Breast epithelium (tissue), 4 donors: ENCODE data around the gene COMT. TPM values are rescaled to one million over a fixed set of nuclear protein-coding genes. Genes with fewer than 3 reads are reported as not detected.

Experiments
- DNase-seq, 2 donors: peaks; one replicate each; pipeline ENCODE4 v3.0.0-alpha.2; 2019; ENCODE audit warnings: low spot score in 2 of 2
- H3K27ac ChIP-seq, 2 donors: fragments of 200-600 bp; sonication (generic) in 1 of 2; one replicate each; pipeline ENCODE4 v1.5.1; 2016 to 2019; ENCODE audit warnings: mild to moderate bottlenecking in 1 of 2
- H3K27me3 ChIP-seq, 2 donors: fragments of 200-600 bp; sonication (generic) in 1 of 2; one replicate each; pipeline versions ENCODE4 v1.5.1 to v1.6.0; 2017 to 2019; ENCODE audit warnings: control low read depth in 1 of 2, mild to moderate bottlenecking in 1 of 2
- H3K36me3 ChIP-seq: fragments of 200-600 bp; one replicate; pipeline ENCODE4 v1.5.1; 2019
- H3K4me1 ChIP-seq, 2 donors: fragments of 200-600 bp; sonication (generic); one replicate each; pipeline ENCODE4 v1.5.1; 2016 to 2019; ENCODE audit warnings: control low read depth in 1 of 2
- H3K4me3 ChIP-seq, 3 donors: fragments of 200-600 bp; sonication (generic); 1 replicate in 2 of 3; 2 replicates in 1 of 3; pipeline ENCODE4 v1.5.1; 2016 to 2019; ENCODE audit warnings: mild to moderate bottlenecking in 3 of 3, moderate library complexity in 2 of 3
- H3K9me3 ChIP-seq, 2 donors: fragments of 200-600 bp; sonication (generic) in 1 of 2; one replicate each; pipeline ENCODE4 v1.5.1; 2016 to 2019; ENCODE audit warnings: control low read depth in 1 of 2
- POLR2A ChIP-seq: fragments of 450-650 bp; IDR thresholded peaks from one replicate; pipeline ENCODE4 v1.6.1; 2016; ENCODE audit warnings: antibody characterized with exemption, mild to moderate bottlenecking, moderate library complexity
- POLR2AphosphoS5 ChIP-seq, 3 donors: sonication (generic); formaldehyde crosslinking; IDR thresholded peaks; one replicate each; pipeline ENCODE4 v1.6.1; 2017; ENCODE audit warnings: antibody characterized with exemption in 3 of 3
- intact Hi-C: fragments of 100-400 bp; cut with DNase I; formaldehyde crosslinking; loops from one replicate; pipeline ENCODE4 v1.15.1; 2023; ENCODE audit warnings: low total_unique reads
- total RNA-seq, 3 donors: library from RNA; depleted of rRNA; stranded (reverse); fragments of >200 nt; gene quantifications; one replicate each; pipeline ENCODE4 v1.1.0, GENCODE V29; 2016
- TF ChIP-seq, protein P1 (sequence below), 3 donors: fragments of 450-650 bp; IDR thresholded peaks; one replicate each; pipeline ENCODE4 v1.5.1; 2016 to 2017; ENCODE audit warnings: antibody characterized with exemption in 3 of 3, mild to moderate bottlenecking in 3 of 3, moderate library complexity in 3 of 3

COMT gene
- 100 to 1,000 TPM; 136 to 198 (median 196) TPM for total RNA-seq

DNA sequence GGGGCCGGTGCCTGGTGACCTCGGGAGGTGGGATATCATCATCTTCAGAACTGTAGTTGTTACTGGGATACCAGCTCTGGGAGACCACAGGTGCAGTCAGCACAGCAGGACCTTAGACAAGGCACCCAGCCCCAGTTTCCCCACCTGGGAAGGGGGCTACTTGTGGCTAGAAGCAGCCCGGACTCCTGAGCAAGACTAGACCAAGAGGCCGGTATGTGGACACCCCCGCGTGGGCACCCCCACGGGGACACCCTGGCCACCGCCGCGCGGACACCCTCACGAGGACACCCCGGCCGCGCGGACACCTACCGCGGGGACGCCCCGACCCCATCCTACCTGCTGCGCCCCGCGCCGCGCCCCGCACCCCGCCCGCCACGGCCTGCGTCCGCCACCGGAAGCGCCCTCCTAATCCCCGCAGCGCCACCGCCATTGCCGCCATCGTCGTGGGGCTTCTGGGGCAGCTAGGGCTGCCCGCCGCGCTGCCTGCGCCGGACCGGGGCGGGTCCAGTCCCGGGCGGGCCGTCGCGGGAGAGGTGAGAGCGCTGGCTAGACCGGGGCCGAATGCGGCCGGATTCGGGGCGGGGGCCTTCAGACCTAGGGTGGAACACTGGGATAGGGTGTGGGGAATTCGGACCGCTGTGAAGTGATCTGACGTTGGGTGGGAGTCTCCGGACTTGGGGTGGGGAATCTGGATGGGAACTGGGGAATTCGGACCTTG is at the start of gene COMT, which contains the start of gene TXNRD2:
Gene COMT (plus strand): TSS at position 408 of the 718 bp plus-strand sequence. CDS start 20,755 bp downstream, outside the sequence.
Gene TXNRD2 (minus strand): TSS at position 454 of the 718 bp plus-strand sequence. CDS start 15 bp downstream, at position 439.
- Histone ChIP-seq H3K4me3 (peak within 1 kb of the TSS; percentile 86 to 93 (median 88)), H3K4me1 (peaks cover 0 to 11% of the 10 kb centered on the region in 2 donors), H3K36me3 (no peaks in the 10 kb centered on the region), H3K27me3 (no peaks in the 10 kb centered on the region), H3K9me3 (no peaks in the 10 kb centered on the region), H3K27ac (peak within 1 kb of the TSS; percentile 94 to 98)
- TF ChIP-seq POLR2A (peak; percentile 32), POLR2AphosphoS5 (IDR thresholded peaks at IDR 0.05) (peak; percentile 47 to 75 (median 67))
- TF ChIP-seq, protein P1, sequence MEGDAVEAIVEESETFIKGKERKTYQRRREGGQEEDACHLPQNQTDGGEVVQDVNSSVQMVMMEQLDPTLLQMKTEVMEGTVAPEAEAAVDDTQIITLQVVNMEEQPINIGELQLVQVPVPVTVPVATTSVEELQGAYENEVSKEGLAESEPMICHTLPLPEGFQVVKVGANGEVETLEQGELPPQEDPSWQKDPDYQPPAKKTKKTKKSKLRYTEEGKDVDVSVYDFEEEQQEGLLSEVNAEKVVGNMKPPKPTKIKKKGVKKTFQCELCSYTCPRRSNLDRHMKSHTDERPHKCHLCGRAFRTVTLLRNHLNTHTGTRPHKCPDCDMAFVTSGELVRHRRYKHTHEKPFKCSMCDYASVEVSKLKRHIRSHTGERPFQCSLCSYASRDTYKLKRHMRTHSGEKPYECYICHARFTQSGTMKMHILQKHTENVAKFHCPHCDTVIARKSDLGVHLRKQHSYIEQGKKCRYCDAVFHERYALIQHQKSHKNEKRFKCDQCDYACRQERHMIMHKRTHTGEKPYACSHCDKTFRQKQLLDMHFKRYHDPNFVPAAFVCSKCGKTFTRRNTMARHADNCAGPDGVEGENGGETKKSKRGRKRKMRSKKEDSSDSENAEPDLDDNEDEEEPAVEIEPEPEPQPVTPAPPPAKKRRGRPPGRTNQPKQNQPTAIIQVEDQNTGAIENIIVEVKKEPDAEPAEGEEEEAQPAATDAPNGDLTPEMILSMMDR (IDR thresholded peaks at IDR 0.05): no peak
- peak; percentile 52 to 71 for DNase-seq
- intact Hi-C loops: no loop called here

DNA sequence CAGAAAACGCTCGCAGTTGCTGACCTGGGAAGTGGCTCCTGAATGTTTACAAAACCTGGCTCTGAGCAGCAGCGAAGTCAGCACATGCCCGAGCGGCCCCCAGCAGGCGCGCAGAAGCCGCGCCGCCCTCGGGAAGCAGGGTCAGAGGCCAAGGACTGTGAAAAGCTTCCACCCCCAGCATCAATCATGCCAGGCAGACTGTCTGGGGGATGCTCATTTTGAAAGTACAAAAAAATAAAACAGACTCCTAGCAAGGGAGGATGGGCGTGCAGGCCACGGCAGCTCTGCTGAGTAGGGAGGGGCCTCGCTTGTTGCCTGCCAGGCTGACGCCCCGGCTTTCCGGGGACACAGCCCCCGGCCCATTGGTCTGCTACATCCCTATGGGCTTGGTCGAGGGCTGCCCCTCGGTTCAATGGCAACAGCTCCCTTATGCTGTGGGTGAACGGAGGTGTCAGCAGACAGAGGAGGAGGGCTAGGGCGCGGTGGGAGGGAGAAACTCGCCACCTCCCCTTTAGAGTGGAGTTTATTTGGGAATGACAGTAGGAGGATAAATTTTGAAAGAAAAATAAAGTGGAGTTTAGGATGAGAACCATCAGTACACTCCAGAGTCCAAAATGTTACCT is 49.2 kb upstream of the COMT start:
- intact Hi-C loops: no loop called here
- H3K36me3 ChIP-seq: no peaks in the 10 kb centered on the region
- peaks cover 0 to 14% of the 10 kb centered on the region in 2 donors for H3K4me1 ChIP-seq
- TF ChIP-seq POLR2A (no peak), POLR2AphosphoS5 (IDR thresholded peaks at IDR 0.05) (no peak)
- TF ChIP-seq, protein P1 (IDR thresholded peaks at IDR 0.05): no peak
- no peak for DNase-seq
- H3K27me3 ChIP-seq: no peaks in the 10 kb centered on the region
- H3K4me3 ChIP-seq: peak overlapping the region in 2 of 3 donors; percentile 26 to 53
- no peaks in the 10 kb centered on the region for H3K9me3 ChIP-seq
- H3K27ac ChIP-seq: peak overlapping the region; percentile 33 to 61

DNA sequence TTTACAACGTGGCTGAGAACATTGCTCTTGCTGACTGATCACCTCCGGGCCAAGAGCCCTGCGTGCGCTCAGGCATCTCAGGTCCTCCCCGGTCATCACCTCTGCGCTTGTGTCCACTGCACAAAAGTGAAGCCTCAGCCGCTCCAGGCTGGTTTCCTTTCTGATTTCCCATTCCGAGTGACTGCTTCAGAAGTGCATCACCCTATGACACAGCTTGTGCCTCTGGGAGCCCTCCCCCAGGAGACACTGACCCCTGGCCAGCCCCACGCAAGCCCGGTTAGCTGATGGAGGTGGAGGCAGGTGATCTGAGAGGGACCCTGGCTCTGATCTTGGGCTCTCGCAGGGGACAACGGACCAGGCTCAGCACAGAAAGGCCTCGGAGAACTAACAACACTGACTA is 48.6 kb upstream of the COMT start:
- no peak for DNase-seq
- no peak overlapping the region for H3K4me3 ChIP-seq
- no peaks in the 10 kb centered on the region for H3K9me3 ChIP-seq
- intact Hi-C loops: no loop called here
- no peaks in the 10 kb centered on the region for H3K36me3 ChIP-seq
- H3K4me1 ChIP-seq: peaks cover 0 to 14% of the 10 kb centered on the region in 2 donors
- TF ChIP-seq POLR2AphosphoS5 (IDR thresholded peaks at IDR 0.05): no peak
- TF ChIP-seq, protein P1 (IDR thresholded peaks at IDR 0.05): no peak
- TF ChIP-seq POLR2A: no peak
- H3K27me3 ChIP-seq: no peaks in the 10 kb centered on the region
- H3K27ac ChIP-seq: peak overlapping the region in 1 of 2 donors; percentile 61

DNA sequence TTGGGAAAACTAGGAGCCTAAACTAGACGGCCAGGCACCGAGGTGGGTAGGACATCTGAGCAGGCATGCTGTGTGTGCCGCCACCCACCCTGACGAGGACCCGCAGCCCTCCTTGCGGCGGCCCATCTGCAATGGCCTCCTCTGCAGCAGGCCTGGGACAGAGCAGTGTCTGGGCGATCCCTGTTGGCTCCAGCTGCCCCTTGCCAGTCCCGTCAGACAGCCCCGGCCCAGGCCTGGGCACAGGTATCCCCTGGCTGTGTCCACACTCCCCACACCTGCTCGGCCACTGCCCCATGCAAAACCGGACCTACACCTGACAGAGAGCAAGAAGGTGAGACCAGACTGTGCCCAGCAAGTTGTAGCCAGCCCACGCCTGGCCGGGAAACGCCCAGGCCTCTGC is 48.2 kb upstream of the COMT start:
- Histone ChIP-seq H3K4me3 (no peak overlapping the region), H3K27ac (peak overlapping the region in 1 of 2 donors; percentile 61), H3K9me3 (no peaks in the 10 kb centered on the region), H3K27me3 (no peaks in the 10 kb centered on the region), H3K36me3 (no peaks in the 10 kb centered on the region), H3K4me1 (peaks cover 0 to 14% of the 10 kb centered on the region in 2 donors)
- intact Hi-C loops: no loop called here
- TF ChIP-seq POLR2AphosphoS5 (IDR thresholded peaks at IDR 0.05) (no peak), POLR2A (no peak)
- TF ChIP-seq, protein P1 (IDR thresholded peaks at IDR 0.05): no peak
- no peak for DNase-seq
